Measurements from ENCODE around the gene EGR1.

Gene EGR1

GRCh38 chr5:138453590-138453989 lies 11.7 kb upstream of the EGR1 start:
- DNase-seq = no peak

GRCh38 chr5:138454121-138454520 lies 11.2 kb upstream of the EGR1 start:
- DNase-seq = no peak

GRCh38 chr5:138455232-138455930 lies 9.9 kb upstream of the EGR1 start:
- no peak for DNase-seq

DNA sequence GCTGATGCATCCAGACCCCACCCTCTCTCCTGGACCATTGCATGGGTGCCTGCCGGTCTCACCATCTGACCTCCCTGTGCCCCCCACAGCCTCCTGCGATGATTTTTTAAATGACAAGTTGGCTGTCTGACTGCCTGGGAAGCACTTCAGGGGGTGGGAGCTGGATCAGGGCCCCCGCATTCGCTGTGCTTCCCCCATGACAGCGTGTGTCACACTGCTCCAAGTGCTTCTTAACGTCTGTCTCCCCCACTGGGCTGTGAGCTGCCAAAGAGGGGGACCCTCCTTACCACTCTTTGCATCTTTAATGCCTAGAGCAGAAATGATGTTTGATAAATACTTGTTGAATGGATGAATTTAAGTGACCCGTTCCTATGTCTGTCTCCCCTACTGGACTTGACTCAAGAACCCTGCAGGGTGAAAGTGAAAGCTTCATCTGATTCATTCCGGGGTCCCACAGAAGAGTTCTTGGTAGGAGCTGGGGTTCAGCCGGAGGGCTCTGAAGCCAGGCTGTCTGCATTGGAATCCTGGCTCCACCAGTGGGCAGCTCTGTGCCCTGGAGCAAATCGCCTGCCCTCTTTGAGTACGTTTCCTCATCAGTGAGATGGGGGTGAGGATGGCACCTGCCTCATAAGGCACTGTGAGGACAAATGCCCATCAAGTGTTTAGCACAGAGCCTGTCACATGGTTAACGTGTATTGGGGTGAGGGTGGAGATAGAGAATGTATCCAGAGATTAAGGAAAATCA lies 7.6 kb upstream of the EGR1 start:
- no peak for DNase-seq

- no peak for DNase-seq
These were observed 6.9 kb upstream of the EGR1 start for GRCh38 chr5:138458384-138458783.

- DNase-seq = no peak
These were observed 6.4 kb upstream of the EGR1 start for GRCh38 chr5:138458856-138459255.

- DNase-seq = no peak
These were observed 5.9 kb upstream of the EGR1 start for GRCh38 chr5:138459311-138459933.

DNA sequence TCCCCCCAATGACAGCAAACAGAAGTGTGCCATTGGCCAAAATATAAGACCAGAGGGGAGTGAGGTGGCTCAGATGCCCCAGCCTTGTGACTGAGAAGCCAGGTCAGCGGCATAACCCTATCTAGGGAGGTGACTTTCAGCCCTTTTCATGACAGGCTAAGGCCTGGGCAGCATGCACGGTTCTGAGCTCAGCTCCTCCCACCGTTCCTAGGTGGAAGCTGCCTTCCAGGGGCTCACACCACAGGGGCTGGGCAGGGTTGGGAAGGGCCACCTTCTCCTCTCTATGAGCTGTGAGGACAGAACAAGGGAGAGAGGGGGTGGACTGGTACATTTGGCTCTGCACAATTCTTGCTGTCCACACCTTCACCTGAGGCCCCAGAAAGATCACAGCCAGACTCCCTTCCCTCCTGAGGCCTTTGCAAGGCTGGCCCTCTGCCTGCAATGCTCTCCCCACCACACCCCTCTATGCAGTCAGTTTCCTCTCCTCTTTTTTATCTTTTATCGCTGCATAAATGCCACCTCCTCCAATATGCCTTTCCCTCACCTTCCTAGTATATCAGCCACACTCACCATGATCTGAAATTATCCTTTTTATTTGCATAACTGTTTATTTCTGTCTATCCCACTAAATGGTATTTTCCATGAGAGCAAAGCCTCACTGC lies 5.1 kb upstream of the EGR1 start:
- no peak for DNase-seq

- peak; percentile 66 for DNase-seq
These were observed 3.7 kb upstream of the EGR1 start for GRCh38 chr5:138461343-138462125.

DNA sequence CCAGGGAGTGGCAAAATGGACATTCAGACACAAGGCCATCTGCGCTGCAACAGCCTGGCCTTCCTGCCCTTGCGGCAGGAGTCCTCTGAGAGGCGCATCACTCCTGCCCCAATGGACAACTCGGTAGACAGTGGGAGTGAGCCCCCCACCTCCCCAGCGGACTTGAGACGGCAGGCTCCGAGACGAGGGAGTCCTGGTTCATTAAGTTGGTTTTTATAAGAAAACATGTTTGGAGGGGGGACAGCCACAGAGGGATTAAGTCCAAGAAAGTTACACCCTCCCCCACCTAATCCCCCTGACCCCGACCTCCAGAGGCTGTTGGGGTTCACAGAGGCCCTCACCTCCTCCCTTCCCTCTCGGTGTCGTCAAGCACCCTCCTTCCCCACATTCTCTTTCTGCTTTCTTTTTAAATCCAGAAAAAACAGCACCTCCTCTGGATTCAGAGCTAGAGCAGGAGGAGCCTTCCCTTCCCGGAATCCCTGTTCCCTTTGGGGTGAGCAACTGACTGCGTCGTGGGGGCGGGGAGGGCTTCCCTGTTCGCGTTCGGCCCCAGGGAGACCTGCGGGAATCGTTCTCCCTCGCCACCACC lies 1.8 kb upstream of the EGR1 start:
- peak; percentile 59 for DNase-seq

GRCh38 chr5:138464008-138464387 lies 1.3 kb upstream of the EGR1 start:
- peak; percentile 83 for DNase-seq

GRCh38 chr5:138464388-138465260 lies 655 bp upstream of the EGR1 start:
- peak; percentile 99 for DNase-seq

DNA sequence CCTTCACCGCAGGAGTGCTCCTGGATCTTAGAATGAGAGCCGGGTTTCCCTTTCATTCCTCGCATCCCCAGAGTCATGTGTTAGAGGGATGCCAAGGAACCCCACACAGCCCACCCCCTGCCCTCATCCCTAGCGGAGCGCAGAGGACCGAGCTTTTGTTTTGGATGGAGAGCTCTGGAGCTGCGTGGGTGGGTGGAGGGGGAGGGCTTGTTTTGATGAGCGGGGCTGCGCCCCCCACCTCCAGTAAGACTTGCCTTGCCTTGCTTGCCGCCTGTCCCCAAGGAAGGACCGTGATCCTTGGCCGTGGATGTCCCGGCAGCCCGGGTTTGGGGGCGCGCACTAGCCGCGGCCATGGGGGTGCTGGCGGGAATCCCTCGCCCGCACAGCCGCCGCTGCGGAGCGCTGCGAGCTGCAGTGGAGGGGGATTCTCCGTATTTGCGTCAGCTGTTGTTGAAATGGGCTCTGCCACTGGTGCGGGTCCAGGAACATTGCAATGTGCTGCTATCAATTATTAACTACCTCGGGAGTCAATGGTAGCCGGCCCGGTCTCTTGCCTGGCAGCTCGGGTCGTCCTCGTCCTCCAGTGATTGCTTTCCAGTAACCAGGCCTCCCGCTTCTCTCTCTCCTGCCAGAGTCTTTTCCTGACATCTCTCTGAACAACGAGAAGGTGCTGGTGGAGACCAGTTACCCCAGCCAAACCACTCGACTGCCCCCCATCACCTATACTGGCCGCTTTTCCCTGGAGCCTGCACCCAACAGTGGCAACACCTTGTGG lies 1.0 kb downstream of the EGR1 start:
- no peak for DNase-seq

DNA sequence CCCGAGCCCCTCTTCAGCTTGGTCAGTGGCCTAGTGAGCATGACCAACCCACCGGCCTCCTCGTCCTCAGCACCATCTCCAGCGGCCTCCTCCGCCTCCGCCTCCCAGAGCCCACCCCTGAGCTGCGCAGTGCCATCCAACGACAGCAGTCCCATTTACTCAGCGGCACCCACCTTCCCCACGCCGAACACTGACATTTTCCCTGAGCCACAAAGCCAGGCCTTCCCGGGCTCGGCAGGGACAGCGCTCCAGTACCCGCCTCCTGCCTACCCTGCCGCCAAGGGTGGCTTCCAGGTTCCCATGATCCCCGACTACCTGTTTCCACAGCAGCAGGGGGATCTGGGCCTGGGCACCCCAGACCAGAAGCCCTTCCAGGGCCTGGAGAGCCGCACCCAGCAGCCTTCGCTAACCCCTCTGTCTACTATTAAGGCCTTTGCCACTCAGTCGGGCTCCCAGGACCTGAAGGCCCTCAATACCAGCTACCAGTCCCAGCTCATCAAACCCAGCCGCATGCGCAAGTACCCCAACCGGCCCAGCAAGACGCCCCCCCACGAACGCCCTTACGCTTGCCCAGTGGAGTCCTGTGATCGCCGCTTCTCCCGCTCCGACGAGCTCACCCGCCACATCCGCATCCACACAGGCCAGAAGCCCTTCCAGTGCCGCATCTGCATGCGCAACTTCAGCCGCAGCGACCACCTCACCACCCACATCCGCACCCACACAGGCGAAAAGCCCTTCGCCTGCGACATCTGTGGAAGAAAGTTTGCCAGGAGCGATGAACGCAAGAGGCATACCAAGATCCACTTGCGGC lies 1.8 kb downstream of the EGR1 start:
- DNase-seq = no peak

- DNase-seq = no peak
These were observed 2.4 kb downstream of the EGR1 start for GRCh38 chr5:138467711-138468132.

- peak; percentile 58 for DNase-seq
These were observed 3.1 kb downstream of the EGR1 start for GRCh38 chr5:138468133-138468965.

- peak; percentile 58 for DNase-seq
These were observed 3.8 kb downstream of the EGR1 start for GRCh38 chr5:138468966-138469539.

Data from amniotic stem cell (primary cell).